Mucosa of descending colon (tissue), 3 donors: ENCODE results near the gene CYP27A1. TPM values are rescaled to one million over a fixed set of nuclear protein-coding genes. Genes with fewer than 3 reads are reported as not detected.

Experiments used
- ATAC-seq: fragments of 200-7000 bp; cut with Tn5 transposase; one replicate; pipeline ENCODE4 v1.9.1; 2020; ENCODE audit warnings: mild to moderate bottlenecking, moderate library complexity
- DNase-seq, 3 donors: peaks; one replicate each; pipeline ENCODE4 v3.0.0-alpha.2; 2020
- H3K36me3 ChIP-seq: fragments of 200-600 bp; one replicate; pipeline ENCODE4 v1.8.0; 2021; ENCODE audit warnings: low read depth, mild to moderate bottlenecking
- H3K4me1 ChIP-seq: fragments of 200-600 bp; one replicate; pipeline ENCODE4 v1.8.0; 2021; ENCODE audit warnings: low read depth, mild to moderate bottlenecking
- H3K4me3 ChIP-seq: fragments of 200-600 bp; one replicate; pipeline ENCODE4 v1.8.0; 2021; ENCODE audit warnings: mild to moderate bottlenecking
- H3K9me3 ChIP-seq: fragments of 200-600 bp; one replicate; pipeline ENCODE4 v1.8.0; 2021; ENCODE audit warnings: mild to moderate bottlenecking
- intact Hi-C, 2 donors: fragments of 100-400 bp; cut with DNase I in 1 of 2; cut with micrococcal nuclease in 1 of 2; formaldehyde crosslinking; loops; one replicate each; pipeline versions ENCODE4 v1.11.0 to v1.11.1; 2022; cut with DNase I, micrococcal nuclease
- microRNA-seq: library from miRNA; unstranded; fragments of <30 nt; microRNA quantifications from one replicate; pipeline ENCODE4, GENCODE V29; 2019
- total RNA-seq, 3 donors: library from RNA; stranded (reverse); fragmentation: NEBNext Ultra II Directional in 2 of 3; extraction: Animal tissue kit (Norgen Biotek cat#: 25700) in 2 of 3; gene quantifications; one replicate each; pipeline versions ENCODE4 v1.2.1 to v1.2.4, GENCODE V29; 2021 to 2023
- TF ChIP-seq, protein P1 (sequence below): fragments of 200-600 bp; IDR thresholded peaks from one replicate; pipeline ENCODE4 v1.8.0; 2022; ENCODE audit warnings: antibody characterized with exemption, mild to moderate bottlenecking
- donor health status: DM: no; HTN: no; CAD: no; lungs with moderate emphysema.
- donor health status: DM: no; HTN: no; CAD: no.
- donor health status: DM: no; HTN: yes; CAD: no.

CYP27A1 gene
- total RNA-seq, 3 donors from 2014 or later, result 31.0 to 70.0 (median 37.7) TPM

DNA sequence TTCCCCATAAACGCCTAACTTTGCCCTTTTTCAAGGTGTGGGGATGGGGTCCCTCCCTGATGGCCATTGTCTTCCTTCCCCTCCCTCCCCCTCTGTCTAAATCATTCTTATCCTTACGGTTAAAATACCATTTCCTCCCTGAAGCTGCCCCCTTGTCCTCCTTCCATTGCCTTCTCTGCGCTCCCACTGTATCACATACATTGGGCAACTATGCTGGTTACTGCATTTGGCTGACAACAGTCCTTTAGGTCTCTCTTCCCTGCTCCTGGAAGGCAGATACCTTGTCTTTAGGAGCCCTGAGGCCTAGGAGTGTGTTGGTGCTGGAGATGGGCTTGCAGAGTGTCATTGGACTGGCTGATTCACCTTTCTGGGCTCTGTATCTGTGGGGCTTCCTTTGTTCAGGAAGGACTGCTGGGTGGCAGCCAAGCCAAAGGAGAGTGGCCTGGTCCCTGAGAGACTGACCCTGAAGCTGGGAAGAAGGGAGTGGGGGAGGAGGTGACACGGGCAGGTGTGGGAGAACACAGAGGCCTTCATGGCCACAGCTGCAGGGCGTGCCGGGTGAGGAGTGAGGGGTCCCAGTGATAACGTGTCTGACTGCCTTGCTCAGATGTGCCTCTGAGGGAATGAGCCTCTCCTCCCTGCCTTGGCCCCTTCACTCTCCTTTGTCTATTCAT lies 79.8 kb downstream of the CYP27A1 start:
- no peak for DNase-seq
- peaks cover 15% of the 10 kb centered on the region for H3K4me1 ChIP-seq
- no peaks in the 10 kb centered on the region for H3K36me3 ChIP-seq
- no peak for ATAC-seq
- H3K4me3 ChIP-seq, result no peak overlapping the region
- H3K9me3 ChIP-seq, result no peaks in the 10 kb centered on the region
- TF ChIP-seq, protein P1, sequence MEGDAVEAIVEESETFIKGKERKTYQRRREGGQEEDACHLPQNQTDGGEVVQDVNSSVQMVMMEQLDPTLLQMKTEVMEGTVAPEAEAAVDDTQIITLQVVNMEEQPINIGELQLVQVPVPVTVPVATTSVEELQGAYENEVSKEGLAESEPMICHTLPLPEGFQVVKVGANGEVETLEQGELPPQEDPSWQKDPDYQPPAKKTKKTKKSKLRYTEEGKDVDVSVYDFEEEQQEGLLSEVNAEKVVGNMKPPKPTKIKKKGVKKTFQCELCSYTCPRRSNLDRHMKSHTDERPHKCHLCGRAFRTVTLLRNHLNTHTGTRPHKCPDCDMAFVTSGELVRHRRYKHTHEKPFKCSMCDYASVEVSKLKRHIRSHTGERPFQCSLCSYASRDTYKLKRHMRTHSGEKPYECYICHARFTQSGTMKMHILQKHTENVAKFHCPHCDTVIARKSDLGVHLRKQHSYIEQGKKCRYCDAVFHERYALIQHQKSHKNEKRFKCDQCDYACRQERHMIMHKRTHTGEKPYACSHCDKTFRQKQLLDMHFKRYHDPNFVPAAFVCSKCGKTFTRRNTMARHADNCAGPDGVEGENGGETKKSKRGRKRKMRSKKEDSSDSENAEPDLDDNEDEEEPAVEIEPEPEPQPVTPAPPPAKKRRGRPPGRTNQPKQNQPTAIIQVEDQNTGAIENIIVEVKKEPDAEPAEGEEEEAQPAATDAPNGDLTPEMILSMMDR, result no peak
- intact Hi-C loops, result no loop called here

GRCh38 chr2:218863021-218863520 lies 81.1 kb downstream of the CYP27A1 start:
- no peaks in the 10 kb centered on the region for H3K9me3 ChIP-seq
- H3K4me1 ChIP-seq, result peaks cover 15% of the 10 kb centered on the region
- H3K4me3 ChIP-seq, result no peak overlapping the region
- TF ChIP-seq, protein P1, result no peak
- intact Hi-C loops, result no loop called here
- H3K36me3 ChIP-seq, result no peaks in the 10 kb centered on the region
- DNase-seq (no peak), ATAC-seq (no peak)

Small RNA genes within 50 kb of the gene (microRNA-seq; reads per million reads assigned to microRNA genes)
- not detected for gene MIR9500

Other genes starting within 250 kb of the CYP27A1 start
- 10 to 100 TPM; 11.5 to 14.3 (median 11.6) TPM for gene USP37, start 213.8 kb upstream of the CYP27A1 start, total RNA-seq
- gene CNOT9, start 213.3 kb upstream of the CYP27A1 start, total RNA-seq, result 10 to 100 TPM; 31.0 to 41.8 (median 37.8) TPM
- gene PLCD4, start 174.2 kb upstream of the CYP27A1 start, total RNA-seq, result 10 to 100 TPM in 1 of 3 donors, 1 to 10 TPM in 2; 1.2 to 41.2 (median 2.2) TPM
- gene ZNF142, start 122.5 kb upstream of the CYP27A1 start, total RNA-seq, result 10 to 100 TPM; 16.4 to 25.0 (median 19.7) TPM
- 10 to 100 TPM; 32.9 to 54.0 (median 39.8) TPM for gene BCS1L, start 122.5 kb upstream of the CYP27A1 start, total RNA-seq
- 10 to 100 TPM; 11.5 to 21.2 (median 15.5) TPM for gene RNF25, start 110.1 kb upstream of the CYP27A1 start, total RNA-seq
- 10 to 100 TPM; 24.6 to 48.5 (median 35.1) TPM for gene STK36, start 110.1 kb upstream of the CYP27A1 start, total RNA-seq
- gene TTLL4, start 71.3 kb upstream of the CYP27A1 start, total RNA-seq, result 10 to 100 TPM; 21.0 to 30.1 (median 23.8) TPM
- gene PRKAG3, start 49.7 kb downstream of the CYP27A1 start, total RNA-seq, result not detected
- 1 to 10 TPM in 1 of 3 donors, under 1 TPM in 2; 0.39 to 5.7 (median 0.41) TPM for gene WNT6, start 77.7 kb downstream of the CYP27A1 start, total RNA-seq
- gene WNT10A, start 98.7 kb downstream of the CYP27A1 start, total RNA-seq, result 1 to 10 TPM in 1 of 3 donors, under 1 TPM in 2; 0.17 to 1.1 (median 0.22) TPM
- gene CDK5R2, start 177.5 kb downstream of the CYP27A1 start, total RNA-seq, result 1 to 10 TPM in 1 of 3 donors, under 1 TPM in 2; 0.38 to 1.4 (median 0.39) TPM
- gene FEV, start 203.0 kb downstream of the CYP27A1 start, total RNA-seq, result 1 to 10 TPM in 2 of 3 donors, under 1 TPM in 1; 0.63 to 2.7 (median 1.8) TPM
- gene CRYBA2, start 211.3 kb downstream of the CYP27A1 start, total RNA-seq, result 1 to 10 TPM; 1.2 to 6.1 (median 5.0) TPM